HG03108 (cell line): ENCODE measurements around the gene NRG4.
"Not testable (repeated sequence)": the region's sequence is repeated elsewhere in the genome, so short reads cannot be mapped to it uniquely, and the experiment has no call there.

Experiments used
- ATAC-seq: cut with Tn5 transposase; IDR thresholded peaks from one replicate; pipeline ENCODE4 v1.9.1; 2021; ENCODE audit warnings: moderate library complexity; ENCODE audit not compliant: unreplicated experiment

NRG4 gene

GRCh38 chr15:75928680-75929608, 83.3 kb downstream of the NRG4 start:
- ATAC-seq: no peak

GRCh38 chr15:75927601-75928000, 84.6 kb downstream of the NRG4 start:
- no peak for ATAC-seq

GRCh38 chr15:75926931-75927330, 85.3 kb downstream of the NRG4 start:
- no peak for ATAC-seq

- ATAC-seq: no peak
These were observed 86.8 kb downstream of the NRG4 start for GRCh38 chr15:75925440-75925839.

GRCh38 chr15:75924576-75924975, 87.6 kb downstream of the NRG4 start:
- ATAC-seq: no peak

GRCh38 chr15:75923756-75924155, 88.5 kb downstream of the NRG4 start:
- ATAC-seq: no peak

GRCh38 chr15:75921732-75922703, 90.2 kb downstream of the NRG4 start:
- no peak for ATAC-seq

- ATAC-seq: no peak
These were observed 92.1 kb downstream of the NRG4 start for GRCh38 chr15:75920079-75920478.

GRCh38 chr15:75918135-75918534, 94.1 kb downstream of the NRG4 start:
- ATAC-seq: no peak

GRCh38 chr15:75916978-75917377, 95.2 kb downstream of the NRG4 start:
- ATAC-seq: no peak

- not testable (repeated sequence) for ATAC-seq
These were observed 101.9 kb downstream of the NRG4 start for GRCh38 chr15:75910355-75910754.

- ATAC-seq: no peak
These were observed 107.0 kb downstream of the NRG4 start for GRCh38 chr15:75905231-75905630.

GRCh38 chr15:75903331-75904239, 108.6 kb downstream of the NRG4 start, which contains the start of gene FBXO22:
TSS of gene FBXO22 (plus strand) at chr15:75903878. CDS start at chr15:75903964, 86 bp downstream.
- ATAC-seq: peak; percentile 95

GRCh38 chr15:75902129-75902557, 110.1 kb downstream of the NRG4 start:
- no peak for ATAC-seq

GRCh38 chr15:75900577-75900976, 111.6 kb downstream of the NRG4 start:
- ATAC-seq: no peak

- ATAC-seq: no peak
These were observed 116.5 kb downstream of the NRG4 start for GRCh38 chr15:75895731-75896130.

GRCh38 chr15:75891895-75892294, 120.3 kb downstream of the NRG4 start:
- ATAC-seq: no peak
